Stimulated activated CD8-positive, alpha-beta memory T cell treated with anti-CD3 and anti-CD28 coated beads, Interleukin-4, amount 100 ng/mL, for 4 hours (primary cell): ENCODE results near the gene ROR2.

Experiments
- DNase-seq, 2 donors: peaks; one replicate each; pipeline ENCODE4 v3.0.0-alpha.2; 2020; ENCODE audit warnings: low read depth in 2 of 2, low spot score in 1 of 2

Gene ROR2

DNA sequence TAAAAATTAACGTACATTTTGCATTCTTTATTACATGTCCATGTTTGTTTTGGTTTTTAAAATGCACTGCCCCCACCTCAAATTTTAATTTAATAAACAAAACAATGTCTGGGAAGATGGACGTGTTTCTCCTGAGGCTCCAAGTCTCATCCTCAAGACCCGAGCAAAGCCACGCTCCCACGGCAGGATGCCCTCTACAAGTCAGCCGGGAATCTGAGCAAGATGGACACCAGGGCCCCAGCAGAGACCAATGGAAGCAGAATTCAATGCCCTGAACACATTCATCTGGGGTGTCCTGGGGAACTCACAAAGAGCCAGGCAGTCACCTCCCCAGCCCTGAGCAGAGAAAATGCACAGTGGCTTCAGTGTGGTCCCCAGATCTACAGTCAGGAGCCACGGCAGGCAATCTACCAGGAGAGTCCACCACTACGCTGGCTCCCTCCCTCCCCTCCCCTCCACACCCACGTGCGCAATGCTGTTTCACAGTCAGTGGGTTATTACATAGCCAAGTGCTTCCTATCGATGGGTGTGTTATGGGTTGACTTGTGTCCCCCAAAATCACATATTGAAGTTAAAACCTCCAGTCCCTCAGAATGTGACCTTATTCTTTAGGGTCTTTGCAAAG, 129.8 kb downstream of the ROR2 start:
- DNase-seq = no peak

DNA sequence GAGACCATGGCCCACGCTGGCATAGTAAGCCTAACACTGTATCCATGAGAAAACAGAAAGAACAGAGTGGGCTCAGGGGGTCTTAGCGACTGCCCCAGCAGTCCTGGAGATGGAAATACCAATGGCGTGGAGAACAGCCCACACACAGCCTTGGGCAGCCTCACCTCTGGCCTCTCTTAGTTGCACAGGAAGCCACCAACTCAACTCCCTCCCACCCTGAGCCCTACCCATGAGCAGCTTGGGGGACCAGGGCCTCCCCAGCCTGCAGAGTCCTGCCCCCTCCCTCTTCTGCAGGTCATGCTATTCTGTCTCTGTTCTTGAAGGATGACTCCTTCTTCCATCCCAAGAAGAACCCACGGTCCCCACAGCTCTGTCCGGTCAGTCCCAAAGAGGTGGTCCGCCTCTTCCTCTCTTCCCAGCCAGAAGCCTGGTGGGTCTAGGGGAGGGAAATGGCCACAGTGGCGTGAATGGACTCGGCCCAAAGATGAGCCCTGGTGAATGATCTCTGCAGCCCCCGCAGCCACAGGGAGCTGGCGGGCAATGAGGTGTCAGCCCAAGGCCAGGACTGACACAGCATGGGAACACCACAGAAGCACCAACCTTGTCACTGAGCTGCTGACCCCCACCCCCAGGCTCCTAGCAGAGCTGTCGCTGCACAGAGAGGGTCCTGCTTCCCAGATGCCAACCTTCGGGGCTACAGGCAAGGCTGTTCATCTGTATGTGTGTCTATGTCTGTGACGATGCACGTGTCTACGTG, 131.2 kb downstream of the ROR2 start:
- no peak for DNase-seq

DNA sequence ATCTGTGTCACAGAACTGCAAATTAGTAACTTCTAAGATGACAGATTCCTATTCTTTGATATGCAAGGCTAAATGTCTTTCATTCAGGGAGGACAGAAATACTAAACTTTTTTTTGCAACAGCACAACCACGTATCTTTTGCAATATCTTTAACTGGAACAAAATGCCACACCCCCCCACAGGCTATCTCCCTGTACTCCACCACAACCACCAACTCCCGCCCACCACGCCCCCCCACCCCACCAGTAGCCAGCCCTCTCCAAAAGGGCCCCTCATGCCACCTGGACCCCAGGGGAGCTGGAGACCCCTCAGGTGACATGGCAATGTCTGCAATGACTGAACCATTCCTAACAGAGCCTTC, 131.8 kb downstream of the ROR2 start:
- DNase-seq = no peak

DNA sequence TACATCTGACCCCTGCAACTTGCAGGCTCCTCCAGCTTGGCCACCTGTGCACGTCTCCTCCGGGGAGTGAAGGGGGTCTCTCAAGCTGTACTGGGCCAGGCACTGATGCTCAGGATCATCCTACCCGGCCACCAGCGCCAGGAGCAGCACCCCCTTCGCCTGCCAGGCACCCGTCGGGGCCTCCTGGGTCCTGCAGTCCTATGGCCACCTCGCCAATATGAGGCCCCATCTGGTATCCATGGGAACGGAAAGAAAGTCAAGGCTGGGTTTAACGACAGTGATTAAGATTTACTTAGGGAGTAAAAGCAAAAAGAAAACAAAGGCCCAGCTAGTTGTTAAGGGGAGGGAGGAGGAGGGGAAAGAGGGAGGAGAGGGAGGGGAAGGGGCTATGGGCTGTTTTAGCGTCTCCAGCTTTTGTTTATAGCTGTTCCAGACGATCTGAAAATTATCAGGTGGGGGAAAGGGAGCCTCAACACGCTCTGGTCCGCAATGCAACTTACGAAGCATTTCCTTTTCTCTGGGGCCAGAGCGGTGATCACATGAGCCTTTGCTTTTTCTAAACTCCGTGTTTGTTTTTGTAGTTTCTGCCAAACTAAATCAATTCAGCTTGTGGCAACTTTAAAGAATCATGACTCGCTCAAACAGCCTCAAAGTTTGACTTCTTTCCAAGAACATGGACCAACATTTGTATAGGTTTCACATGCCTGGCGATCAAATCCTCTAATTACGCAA, 132.4 kb downstream of the ROR2 start:
- no peak for DNase-seq

DNA sequence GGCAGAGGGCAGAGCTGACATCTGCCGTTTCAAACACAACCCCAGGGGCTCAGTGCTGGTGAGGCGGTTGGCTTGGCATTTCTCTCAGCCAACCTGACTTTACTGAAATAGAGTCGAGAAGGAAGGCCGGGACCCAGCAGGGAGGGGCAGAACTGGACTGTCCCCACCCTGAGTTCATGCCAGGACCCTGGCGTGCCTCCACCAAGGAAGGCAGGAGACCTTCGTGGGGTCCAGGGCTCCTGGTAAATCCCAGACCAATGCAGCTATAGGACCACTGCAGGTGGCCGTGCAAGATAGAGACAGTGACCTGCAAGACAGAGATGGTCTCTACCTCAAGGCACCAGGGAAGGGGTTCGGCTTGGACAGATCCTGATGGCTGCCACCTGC, 132.9 kb downstream of the ROR2 start:
- no peak for DNase-seq

DNA sequence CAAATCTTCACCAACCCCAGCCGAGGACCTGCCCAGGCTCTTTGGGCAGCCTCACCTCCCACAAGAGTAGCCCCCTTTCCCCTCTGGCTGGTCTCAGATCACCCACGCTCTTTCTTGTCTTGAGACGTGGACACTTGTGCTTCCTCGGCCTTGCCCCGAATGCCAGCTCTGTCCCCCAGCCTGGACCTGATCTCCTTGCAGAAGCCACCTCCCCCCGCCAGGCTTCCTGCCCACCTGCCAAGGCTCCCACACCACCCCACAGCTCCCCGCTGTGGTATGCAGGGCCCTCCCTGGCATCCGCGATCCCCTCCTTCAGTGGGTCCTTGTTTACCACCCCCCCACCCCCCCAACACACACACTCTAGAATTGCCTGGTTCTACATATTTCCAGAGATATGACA, 133.7 kb downstream of the ROR2 start:
- no peak for DNase-seq

DNA sequence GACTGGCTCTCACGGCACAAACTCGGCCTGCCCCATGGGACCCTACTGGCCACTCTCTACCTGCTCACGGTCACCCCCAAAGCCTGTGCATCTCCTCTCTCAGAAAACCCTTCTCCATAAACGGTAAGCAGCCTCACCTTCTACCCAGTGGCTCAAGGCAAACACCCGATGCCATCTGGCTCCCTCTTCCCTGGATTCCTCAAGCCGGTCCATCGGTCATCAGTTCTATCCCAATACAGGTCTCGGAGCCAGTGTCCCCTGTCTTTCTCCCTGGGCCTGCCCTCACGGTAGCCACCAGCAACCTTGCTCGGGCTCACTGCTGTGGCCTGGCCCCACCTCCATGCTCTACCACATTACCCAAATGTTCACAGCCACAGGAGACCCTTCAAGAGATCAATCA, 134.1 kb downstream of the ROR2 start:
- DNase-seq = no peak

DNA sequence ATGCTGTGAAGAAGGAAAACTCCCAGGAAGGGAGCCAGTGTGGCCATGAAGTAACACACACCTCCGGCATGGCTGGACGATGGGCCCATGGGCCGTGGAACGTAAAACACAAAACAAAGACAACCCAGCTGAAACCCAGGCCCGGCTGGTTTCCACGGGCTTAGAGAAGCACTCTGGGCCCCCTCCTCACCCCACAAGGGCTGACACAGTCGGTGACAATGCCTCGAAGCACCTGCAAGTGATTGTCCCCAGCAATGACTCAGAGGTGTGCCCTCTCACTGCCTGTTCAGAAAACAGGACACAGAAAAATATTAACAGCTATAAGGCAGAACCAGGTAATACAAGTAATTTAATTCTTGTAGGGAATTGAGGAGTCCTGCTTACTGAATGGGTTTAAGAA, 135.3 kb downstream of the ROR2 start:
- no peak for DNase-seq

DNA sequence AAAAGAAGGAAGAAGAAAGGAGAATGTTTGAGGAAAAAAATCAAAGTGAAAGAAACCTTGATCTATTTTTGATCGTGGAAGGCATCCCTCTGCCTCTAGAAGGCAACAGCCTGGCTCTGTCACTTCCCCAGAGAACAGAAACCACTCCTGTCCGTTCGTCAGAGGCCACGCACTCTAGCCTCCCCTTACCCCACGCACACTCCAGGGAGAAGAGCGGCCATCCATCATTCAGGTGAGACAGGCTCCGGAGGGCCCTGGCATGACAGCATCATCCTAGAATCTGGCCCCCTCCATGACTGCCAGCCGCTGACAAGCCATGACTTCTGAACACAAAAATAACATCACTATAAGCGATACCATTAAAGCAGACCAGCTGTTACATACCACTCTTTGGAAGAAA, 135.8 kb downstream of the ROR2 start:
- no peak for DNase-seq

DNA sequence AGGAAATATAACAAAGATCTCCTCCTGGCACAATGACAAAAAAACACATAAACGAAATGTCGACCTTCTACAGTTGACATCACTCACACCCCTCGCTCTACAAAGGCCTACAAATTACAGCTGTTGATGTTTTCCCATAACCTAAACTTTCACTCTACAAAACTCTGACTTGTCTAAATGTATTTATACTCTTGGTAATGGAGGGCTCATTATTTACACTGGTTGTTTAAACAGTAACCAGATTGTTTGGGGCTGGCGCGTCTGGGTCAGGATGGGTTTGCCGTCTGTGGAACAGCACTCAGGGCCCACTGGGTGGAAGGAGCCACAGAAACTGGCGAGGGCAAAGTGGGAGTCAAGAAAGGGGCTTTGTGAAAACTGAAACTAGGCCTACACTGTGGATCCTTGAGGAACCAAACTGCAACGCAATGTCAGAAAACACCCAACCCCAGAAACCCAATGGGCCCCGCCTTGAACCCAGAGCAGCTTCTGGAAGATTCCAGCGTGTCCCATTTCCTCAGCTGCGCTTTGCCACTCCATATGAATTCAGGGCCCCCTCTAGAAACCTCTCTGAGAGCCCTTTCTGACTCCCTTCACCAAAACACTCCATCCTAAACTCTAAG, 136.7 kb downstream of the ROR2 start:
- no peak for DNase-seq

DNA sequence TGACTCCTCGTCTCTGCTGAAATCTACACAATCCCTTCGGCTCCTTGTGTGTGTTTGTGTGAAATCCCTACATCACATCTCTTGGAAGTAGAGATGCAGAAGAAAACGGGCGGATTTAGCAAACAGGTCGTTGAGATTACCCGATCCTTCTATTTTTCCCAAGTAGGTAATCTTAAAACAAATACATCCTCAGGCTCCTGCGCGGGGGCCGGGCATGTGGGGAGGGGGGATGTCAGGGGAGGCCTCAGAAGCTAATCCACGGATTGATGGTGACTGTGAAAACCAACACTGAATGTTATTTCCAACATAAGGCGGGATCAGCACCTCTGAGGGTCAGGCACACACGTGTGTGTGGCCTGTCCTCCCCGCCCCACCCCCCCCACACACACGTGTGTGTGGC, 137.8 kb downstream of the ROR2 start:
- no peak for DNase-seq

DNA sequence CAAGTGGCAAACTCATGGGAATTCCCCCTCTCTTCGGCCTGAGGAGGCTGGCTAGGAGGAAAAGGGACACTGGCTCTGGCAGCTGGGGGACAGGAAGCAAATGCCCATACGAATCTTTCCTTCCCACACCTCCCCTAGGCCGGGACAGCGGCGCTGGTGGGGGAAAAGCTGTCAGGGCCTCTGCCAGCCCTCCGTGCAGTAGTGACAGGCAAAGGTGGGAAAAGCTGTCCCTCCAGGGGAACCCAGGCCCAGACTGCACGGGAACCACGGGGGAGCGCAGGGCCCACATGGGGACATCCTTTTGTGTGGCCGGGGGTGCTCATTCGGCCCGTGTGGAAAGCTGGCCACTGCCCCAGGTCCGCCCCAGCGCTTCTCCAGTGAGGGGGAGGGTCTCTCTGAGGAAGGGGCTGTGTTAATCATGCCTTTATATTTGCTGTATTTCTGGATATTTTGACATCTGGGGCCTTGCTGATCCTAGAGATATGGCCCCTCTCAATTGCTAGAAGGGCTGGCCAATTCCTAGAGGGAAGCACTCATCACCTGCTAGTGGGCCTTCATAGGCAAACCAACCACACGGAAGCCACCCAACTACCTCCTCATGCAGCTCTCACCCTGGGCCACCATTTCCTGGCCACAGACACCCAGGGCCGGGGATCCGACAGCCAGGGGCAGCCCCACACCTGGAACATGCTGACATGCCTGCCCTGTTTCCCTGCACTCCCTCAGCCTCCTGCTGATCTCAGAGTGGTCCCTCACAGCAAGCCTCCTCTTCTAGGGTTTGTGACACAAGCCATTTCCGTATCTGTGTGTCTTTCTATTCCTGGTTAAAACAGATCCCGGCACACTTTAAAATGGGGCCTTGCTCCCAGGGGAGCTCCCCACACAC, 138.8 kb downstream of the ROR2 start:
- no peak for DNase-seq

DNA sequence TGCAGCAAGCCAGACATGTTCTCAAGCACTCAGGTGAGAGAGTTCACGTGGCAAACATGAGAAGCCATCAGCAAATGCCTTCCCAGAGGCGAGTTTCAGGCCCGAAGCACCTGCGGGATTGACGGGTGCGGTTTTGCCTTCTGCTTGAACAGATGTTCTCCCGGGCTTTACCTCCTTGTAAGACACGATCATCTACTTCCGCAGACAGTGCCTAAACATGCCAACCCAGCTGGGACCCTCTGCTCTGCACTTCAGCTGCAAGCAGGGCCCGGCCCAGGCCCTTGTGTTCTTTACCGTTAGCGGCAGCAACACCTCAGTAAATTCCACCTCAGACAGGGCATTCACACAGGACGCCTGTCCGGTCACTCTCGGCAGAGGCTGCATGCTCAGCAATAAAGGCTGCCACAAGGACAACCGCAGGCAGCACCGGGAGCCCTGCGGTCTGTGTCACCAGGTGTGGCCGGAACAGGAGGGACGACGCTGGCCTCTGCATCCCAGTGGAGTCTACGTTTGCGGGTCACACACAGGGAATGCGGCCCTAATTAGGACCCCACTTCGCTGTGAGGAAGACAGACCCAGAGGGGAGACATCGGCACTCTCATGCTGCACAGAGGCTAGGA, 139.6 kb downstream of the ROR2 start:
- DNase-seq = no peak

DNA sequence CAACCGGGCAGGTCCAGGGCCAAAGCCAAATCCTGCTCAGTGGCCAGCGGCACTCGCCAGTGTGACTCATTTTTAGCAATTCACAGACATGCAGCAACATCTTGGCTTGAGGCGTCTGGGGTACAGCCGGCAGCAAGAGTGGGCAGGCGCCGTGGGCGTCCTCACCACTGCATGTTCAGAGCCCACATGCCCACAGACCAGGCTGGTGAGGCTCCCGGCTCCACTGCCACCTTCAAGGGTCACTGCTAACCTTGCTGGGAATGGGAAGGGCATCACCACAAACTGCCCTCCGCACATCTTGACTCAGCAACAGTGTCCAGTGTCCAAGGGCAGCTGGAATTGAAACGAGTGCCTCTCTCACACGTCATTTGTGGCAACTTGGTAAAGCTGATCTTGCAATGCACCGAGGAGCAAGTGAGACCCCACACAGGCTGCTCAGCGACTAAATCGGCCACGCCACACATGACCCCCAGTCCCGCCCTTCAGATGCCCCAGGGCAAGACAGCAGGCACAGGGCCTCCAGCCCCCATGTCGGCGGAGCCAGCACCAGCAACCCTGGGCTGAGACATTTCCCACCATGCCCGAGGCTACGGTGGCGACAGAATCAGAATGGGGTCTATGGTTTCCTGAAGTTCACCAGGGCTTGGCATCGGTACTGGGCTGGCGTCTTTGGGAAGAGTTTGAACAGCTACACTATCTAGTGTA, 140.3 kb downstream of the ROR2 start:
- no peak for DNase-seq

DNA sequence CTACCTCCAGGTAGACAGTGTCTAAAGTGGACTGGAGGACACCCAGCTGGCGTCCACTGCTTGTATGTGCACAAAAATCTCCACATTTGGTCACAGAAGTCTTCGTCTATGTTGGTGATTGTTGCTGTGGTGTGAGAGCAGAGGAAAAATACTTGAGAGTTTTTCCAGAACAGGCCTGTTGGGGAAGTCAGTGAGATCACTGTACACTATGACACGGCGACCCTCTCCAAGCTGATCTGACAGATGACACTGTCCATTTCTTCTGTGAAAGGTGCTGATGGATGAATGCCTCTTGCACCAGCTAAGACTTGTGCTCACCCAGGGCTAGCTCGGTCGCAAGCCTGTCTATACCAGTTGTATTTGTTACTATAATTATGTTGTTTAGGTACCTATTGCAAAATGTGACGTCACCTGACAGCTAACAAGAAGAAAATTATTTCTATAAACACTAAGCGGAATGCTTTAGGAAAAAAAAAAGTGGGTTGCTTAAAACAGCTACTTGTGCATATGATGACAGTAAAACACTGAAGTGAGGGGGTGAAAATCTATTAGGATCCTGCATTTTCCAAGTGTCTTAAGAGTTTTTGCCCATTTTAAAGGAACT, 142.3 kb downstream of the ROR2 start:
- no peak for DNase-seq

DNA sequence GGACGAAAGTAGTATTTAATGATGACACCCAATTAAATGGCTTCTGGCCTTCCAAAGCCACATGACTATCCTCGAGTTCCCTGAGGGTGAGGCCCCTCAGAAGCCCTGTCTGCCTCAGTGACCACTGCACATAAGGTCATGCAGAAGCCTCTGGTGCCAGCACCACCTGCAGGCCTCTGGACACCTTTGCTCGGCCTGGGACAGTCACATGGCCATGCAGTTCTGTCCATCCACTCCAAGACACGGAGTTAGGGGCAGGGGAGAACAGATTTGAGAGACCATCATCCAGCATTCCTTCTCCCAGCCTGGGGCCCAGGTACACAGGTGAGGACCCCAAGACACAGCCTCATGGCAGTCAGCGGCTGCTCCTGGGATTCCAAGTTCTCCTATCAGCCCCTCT, 145.0 kb downstream of the ROR2 start:
- DNase-seq = no peak

DNA sequence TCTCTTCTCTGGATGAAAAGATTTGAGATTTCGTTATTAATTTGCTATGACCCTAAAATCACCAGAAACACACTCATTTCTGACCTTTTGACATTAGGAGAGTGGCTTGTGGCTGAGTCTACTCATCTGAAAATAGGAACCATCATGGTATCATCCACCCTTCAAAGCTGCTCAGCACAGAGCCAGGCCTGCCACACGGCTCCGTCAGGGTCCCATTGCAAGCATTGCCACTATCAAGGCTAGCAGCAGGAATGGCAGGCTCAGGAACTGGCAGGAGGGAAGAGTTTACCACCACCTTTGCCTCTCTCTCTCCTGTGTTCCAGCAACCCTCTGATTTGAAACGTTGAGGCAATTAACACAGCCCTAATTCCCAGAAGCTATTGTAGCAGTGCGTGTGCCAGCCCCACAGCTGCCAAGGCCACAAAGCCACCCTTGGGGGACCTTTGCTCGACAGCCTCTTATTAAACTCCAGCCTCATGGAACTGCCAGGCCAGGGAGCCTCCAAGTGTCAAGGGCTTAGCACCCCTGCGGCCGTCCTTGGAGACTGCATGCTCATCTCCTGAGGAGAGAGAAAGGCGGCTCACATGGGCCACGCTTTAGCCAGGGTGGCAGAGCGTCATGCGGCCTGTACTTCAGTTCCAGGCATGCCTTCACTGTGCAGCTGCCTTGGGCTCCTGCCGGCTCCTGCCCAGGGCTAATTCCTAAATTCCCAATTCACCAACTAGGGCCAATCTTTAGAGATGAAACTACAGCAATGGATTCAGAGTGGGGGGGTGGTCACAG, 145.9 kb downstream of the ROR2 start:
- no peak for DNase-seq

DNA sequence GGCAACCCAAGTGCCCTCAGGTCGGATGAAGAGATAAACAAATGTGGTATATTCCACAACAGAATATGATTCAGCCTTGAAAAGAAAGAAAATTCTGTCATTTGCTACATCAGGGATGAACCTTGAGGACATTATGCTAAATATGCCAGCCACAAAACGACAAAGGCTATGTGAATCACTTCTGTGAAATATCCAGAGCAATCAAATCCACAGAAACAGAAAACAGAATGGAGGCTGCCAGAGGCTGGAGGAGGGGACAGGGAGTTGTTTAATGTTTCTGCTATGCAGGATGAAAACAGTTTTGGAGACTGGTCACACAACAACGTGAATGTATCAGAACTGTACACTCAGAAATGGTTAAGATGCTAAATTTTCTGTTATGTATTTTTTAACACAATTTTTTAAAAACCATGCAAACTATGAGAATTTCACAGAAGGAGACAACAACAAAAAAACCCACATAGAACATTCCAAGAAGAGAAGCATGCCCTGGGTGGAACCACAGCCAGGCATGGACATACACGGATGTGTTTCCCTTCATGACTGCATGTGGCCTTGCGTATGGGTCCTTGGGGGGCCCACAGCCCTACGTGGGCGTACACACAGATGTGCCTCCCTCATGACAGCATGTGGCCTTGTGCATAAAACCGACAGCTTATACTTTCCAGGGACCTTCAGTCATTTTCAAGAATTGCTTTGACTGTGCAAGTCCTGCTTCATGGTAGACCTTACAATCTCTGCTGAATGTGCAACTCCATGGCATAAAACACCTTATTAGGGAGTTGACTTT, 146.7 kb downstream of the ROR2 start:
- DNase-seq = no peak
